Spleen (tissue), 11 donors: ENCODE data around the gene OR5V1. TPM values are rescaled to one million over a fixed set of nuclear protein-coding genes. Genes with fewer than 3 reads are reported as not detected.

Experiments used
- DNase-seq: peaks from one replicate; pipeline ENCODE4 v3.0.0-alpha.2; 2020
- H3K27ac ChIP-seq, 8 donors: fragments of 200-600 bp; sonication (generic) in 7 of 8; 1 replicate in 4 of 8; 2 replicates in 4 of 8; pipeline versions ENCODE4 v1.5.0 to v1.8.0; 2016 to 2021; ENCODE audit warnings: inconsistent platforms in 4 of 8, mild to moderate bottlenecking in 4 of 8, moderate library complexity in 1 of 8
- H3K27me3 ChIP-seq, 7 donors: fragments of 200-600 bp; sonication (generic) in 6 of 7; replicated peaks in 1 of 7; 1 replicate in 4 of 7; 2 replicates in 3 of 7; pipeline versions ENCODE4 v1.5.0 to v1.8.0; 2016 to 2021; ENCODE audit warnings: inconsistent platforms in 3 of 7, mild to moderate bottlenecking in 1 of 7
- H3K36me3 ChIP-seq, 6 donors: fragments of 200-600 bp; sonication (generic) in 5 of 6; 1 replicate in 4 of 6; 2 replicates in 2 of 6; pipeline versions ENCODE4 v1.5.0 to v1.8.0; 2016 to 2021; ENCODE audit warnings: inconsistent platforms in 2 of 6
- H3K4me1 ChIP-seq, 6 donors: fragments of 200-600 bp; sonication (generic) in 5 of 6; 1 replicate in 3 of 6; 2 replicates in 3 of 6; pipeline versions ENCODE4 v1.5.0 to v1.8.0; 2016 to 2021; ENCODE audit warnings: inconsistent platforms in 3 of 6
- H3K4me3 ChIP-seq, 8 donors: fragments of 200-600 bp; sonication (generic) in 7 of 8; 1 replicate in 4 of 8; 2 replicates in 4 of 8; pipeline versions ENCODE4 v1.5.0 to v1.8.0; 2016 to 2021; ENCODE audit warnings: inconsistent platforms in 4 of 8, mild to moderate bottlenecking in 4 of 8, moderate library complexity in 2 of 8
- H3K9me3 ChIP-seq, 8 donors: fragments of 200-600 bp; sonication (generic) in 7 of 8; 1 replicate in 4 of 8; 2 replicates in 4 of 8; pipeline versions ENCODE4 v1.5.0 to v1.8.0; 2016 to 2021; ENCODE audit warnings: inconsistent platforms in 4 of 8
- POLR2A ChIP-seq, 3 donors: fragments of 450-650 bp; IDR thresholded peaks; one replicate each; pipeline ENCODE4 v1.5.1; 2017; ENCODE audit warnings: antibody characterized with exemption in 3 of 3, mild to moderate bottlenecking in 1 of 3
- POLR2AphosphoS5 ChIP-seq, 3 donors: sonication (generic); formaldehyde crosslinking; IDR thresholded peaks; one replicate each; pipeline ENCODE4 v1.5.1; 2017; ENCODE audit warnings: antibody characterized with exemption in 3 of 3
- WGBS, 5 donors: extraction: QIAGEN DNeasy Blood & Tissue Kit in 3 of 5; methylation state at CpG; one replicate each; pipeline versions ENCODE4 v1.1.5 to v1.1.7; 2013 to 2018; 5-methylcytosine and 5-hydroxymethylcytosine counted together
- intact Hi-C: fragments of 100-400 bp; cut with DNase I; formaldehyde crosslinking; loops from one replicate; pipeline ENCODE4 v1.15.0; 2023; ENCODE audit warnings: low total_unique reads
- polyA plus RNA-seq, 3 donors: library from polyadenylated mRNA; stranded (reverse); fragments of 200-250 nt; gene quantifications; one replicate each; pipeline ENCODE4 v1.2.1, GENCODE V29; 2013
- total RNA-seq, 7 donors: library from RNA; depleted of rRNA in 3 of 7; stranded (reverse); fragments of >200 nt in 3 of 7; fragmentation: NEBNext Ultra II Directional in 4 of 7; extraction: Animal tissue kit (Norgen Biotek cat#: 25700) in 4 of 7; gene quantifications; one replicate each; pipeline versions ENCODE4 v1.1.0 to v1.2.1, GENCODE V29; 2016 to 2021
- TF ChIP-seq, protein P1 (sequence below), 11 experiments: fragments of 200-600 bp in 7 of 11; fragments of 450-650 bp in 4 of 11; sonication (generic) in 4 of 11; IDR thresholded peaks in 8 of 11; conservative IDR thresholded peaks in 3 of 11; 1 replicate in 7 of 11; 2 replicates in 4 of 11; pipeline versions ENCODE4 v1.4.0 to v1.8.0; 2016 to 2021; ENCODE audit warnings: antibody characterized with exemption in 11 of 11, inconsistent platforms in 4 of 11, mild to moderate bottlenecking in 1 of 11
- donor health status: healthy with polysubstance abuse.
- donor health status: DM: no; HTN: no; CAD: no; lungs with moderate emphysema.
- donor health status: DM: no; HTN: no; CAD: no.
- donor health status: Bipolar disorder and iron deficiency.
- donor health status: healthy.
- donor health status: DM: no; HTN: no; CAD: no.
- donor health status: DM: yes; HTN: yes; CAD: no.

Gene OR5V1
- total and polyA plus RNA-seq, 10 donors: not detected

DNA sequence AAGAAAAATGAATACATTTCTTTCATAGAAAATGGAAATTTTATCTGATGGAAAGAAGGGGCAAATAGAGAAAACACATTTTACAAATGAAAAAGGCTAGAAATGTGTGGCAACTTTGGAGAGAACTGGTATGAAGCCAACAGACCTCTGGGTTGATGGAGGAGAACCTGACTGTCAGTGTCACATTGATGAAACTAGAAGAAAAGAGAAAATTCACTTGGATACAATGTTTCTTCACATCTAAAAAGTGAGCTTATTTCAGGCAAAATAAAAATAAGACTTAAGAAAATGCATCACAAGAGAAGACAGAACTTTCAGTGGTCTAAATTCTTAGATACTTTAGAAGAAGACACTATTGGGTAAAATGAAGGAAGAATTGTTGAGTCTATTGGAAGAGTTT, 26.7 kb upstream of the OR5V1 start, which contains the start of gene OR12D2:
TSS of gene OR12D2 (plus strand) at position 301 of the 400 bp plus-strand sequence. CDS start 1,069 bp downstream, outside the sequence.
- Histone ChIP-seq H3K9me3 (no peaks in the 10 kb centered on the region), H3K36me3 (no peaks in the 10 kb centered on the region), H3K4me3 (no peak within 1 kb of the TSS), H3K27me3 (peaks cover 0 to 24% (median 4%) of the 10 kb centered on the region in 7 donors), H3K27ac (no peak within 1 kb of the TSS), H3K4me1 (no peaks in the 10 kb centered on the region)
- TF ChIP-seq POLR2A (IDR thresholded peaks at IDR 0.05): no peak
- no peak for TF ChIP-seq POLR2AphosphoS5 (IDR thresholded peaks at IDR 0.05)
- TF ChIP-seq, protein P1, sequence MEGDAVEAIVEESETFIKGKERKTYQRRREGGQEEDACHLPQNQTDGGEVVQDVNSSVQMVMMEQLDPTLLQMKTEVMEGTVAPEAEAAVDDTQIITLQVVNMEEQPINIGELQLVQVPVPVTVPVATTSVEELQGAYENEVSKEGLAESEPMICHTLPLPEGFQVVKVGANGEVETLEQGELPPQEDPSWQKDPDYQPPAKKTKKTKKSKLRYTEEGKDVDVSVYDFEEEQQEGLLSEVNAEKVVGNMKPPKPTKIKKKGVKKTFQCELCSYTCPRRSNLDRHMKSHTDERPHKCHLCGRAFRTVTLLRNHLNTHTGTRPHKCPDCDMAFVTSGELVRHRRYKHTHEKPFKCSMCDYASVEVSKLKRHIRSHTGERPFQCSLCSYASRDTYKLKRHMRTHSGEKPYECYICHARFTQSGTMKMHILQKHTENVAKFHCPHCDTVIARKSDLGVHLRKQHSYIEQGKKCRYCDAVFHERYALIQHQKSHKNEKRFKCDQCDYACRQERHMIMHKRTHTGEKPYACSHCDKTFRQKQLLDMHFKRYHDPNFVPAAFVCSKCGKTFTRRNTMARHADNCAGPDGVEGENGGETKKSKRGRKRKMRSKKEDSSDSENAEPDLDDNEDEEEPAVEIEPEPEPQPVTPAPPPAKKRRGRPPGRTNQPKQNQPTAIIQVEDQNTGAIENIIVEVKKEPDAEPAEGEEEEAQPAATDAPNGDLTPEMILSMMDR (IDR thresholded peaks at IDR 0.05 in 8 of 11, conservative IDR thresholded peaks at IDR 0.05 in 3 of 11): no peak
- DNase-seq: no peak
- intact Hi-C loops: no loop called here

DNA sequence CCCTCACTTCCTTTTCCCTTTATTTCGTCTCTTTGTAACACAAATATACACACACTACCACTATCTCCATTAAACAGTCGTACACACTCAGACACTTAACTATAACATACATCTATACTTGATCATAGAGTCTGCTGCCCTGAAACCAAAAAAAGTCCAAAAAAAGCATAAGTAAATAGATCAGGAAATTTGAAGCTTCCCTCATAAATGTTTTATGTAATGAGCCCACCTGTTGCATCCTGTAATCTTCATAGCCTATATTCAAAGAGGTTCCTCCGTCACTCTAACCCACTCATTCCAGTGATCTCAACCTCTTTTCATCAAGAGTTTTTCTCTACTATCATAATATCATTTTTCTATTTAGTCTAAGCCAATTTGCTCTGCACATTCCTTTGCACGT, 19.9 kb upstream of the OR5V1 start:
- no peak for DNase-seq

DNA sequence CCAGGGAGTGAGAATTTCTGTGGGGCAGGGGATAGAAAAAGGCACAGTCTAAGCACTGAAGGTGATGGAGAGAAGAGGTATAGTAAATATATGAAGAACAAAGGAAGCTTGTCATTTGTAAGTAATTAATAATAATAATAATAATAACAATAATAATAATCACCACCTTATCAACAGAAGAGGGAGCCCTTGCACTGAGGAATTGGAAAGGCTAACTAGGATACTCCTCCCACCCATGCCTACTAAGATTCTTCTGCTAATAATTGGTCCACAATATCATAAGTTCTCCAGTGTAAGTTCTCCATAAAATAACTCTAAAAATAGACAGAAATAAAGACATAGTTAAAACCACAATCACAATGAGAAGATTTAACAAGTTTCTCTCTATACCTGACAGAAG, 7.3 kb upstream of the OR5V1 start:
- Histone ChIP-seq H3K27ac (no peak overlapping the region), H3K9me3 (peaks cover 0 to 10% (median 0%) of the 10 kb centered on the region in 8 donors), H3K4me1 (no peaks in the 10 kb centered on the region), H3K4me3 (no peak overlapping the region), H3K27me3 (peaks cover 0 to 25% (median 0%) of the 10 kb centered on the region in 7 donors), H3K36me3 (no peaks in the 10 kb centered on the region)
- DNase-seq: no peak
- intact Hi-C loops: no loop called here
- TF ChIP-seq POLR2AphosphoS5 (IDR thresholded peaks at IDR 0.05) (no peak), POLR2A (IDR thresholded peaks at IDR 0.05) (no peak)
- TF ChIP-seq, protein P1 (IDR thresholded peaks at IDR 0.05 in 8 of 11, conservative IDR thresholded peaks at IDR 0.05 in 3 of 11): no peak

More for the DNA sequence above, 19.9 kb upstream of the OR5V1 start:
- no peak overlapping the region for H3K27ac ChIP-seq
- no peaks in the 10 kb centered on the region for H3K9me3 ChIP-seq
- H3K36me3 ChIP-seq: no peaks in the 10 kb centered on the region
- TF ChIP-seq, protein P1 (IDR thresholded peaks at IDR 0.05 in 8 of 11, conservative IDR thresholded peaks at IDR 0.05 in 3 of 11): no peak
- no peak for TF ChIP-seq POLR2A (IDR thresholded peaks at IDR 0.05)
- no peak for TF ChIP-seq POLR2AphosphoS5 (IDR thresholded peaks at IDR 0.05)
- H3K27me3 ChIP-seq: peaks cover 0 to 31% (median 4%) of the 10 kb centered on the region in 7 donors
- H3K4me3 ChIP-seq: no peak overlapping the region
- no peaks in the 10 kb centered on the region for H3K4me1 ChIP-seq
- intact Hi-C loops: no loop called here
- 36 to 73% (median 71%) methylated on average over 4 of the region's 4 CpGs for WGBS, 5 donors

DNA sequence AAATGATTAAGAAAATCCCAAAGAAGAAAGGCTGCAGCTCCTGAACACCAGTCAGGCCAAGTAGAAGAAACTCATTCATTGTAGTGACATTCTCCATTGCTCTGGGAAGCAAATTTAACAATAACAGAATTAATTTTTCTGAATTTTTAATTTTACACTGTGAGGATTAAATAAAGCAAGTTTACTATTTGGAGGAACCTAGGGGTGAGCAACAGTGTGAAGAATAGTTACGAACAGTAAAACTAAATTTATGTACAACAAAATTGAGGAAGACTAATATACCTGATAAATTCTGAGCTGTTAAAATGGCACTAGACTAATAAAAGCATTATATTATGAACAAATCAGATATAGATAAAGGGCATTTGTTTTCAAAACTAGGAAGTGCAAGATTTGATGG, 6.5 kb upstream of the OR5V1 start, which contains the start of gene OR12D3:
TSS of gene OR12D3 (minus strand) at position 101 of the 400 bp plus-strand sequence. CDS start at position 97, 4 bp downstream.
- TF ChIP-seq, protein P1 (IDR thresholded peaks at IDR 0.05 in 8 of 11, conservative IDR thresholded peaks at IDR 0.05 in 3 of 11): no peak
- no peak for TF ChIP-seq POLR2A (IDR thresholded peaks at IDR 0.05)
- no peak for TF ChIP-seq POLR2AphosphoS5 (IDR thresholded peaks at IDR 0.05)
- Histone ChIP-seq H3K36me3 (no peaks in the 10 kb centered on the region), H3K27ac (no peak within 1 kb of the TSS), H3K4me1 (no peaks in the 10 kb centered on the region), H3K4me3 (no peak within 1 kb of the TSS), H3K27me3 (peaks cover 0 to 28% (median 0%) of the 10 kb centered on the region in 7 donors), H3K9me3 (peaks cover 0 to 10% (median 0%) of the 10 kb centered on the region in 8 donors)
- intact Hi-C loops: no loop called here
- no peak for DNase-seq
- WGBS, 5 donors: 89 to 97% (median 94%) methylated on average over 1 of the region's 1 CpG
